Stomach smooth muscle (tissue), 2 donors: ENCODE data around the gene CCDC110.
A peak's percentile ranks its signal among the peaks of the same experiment; 100 is the strongest.

Experiments used
- H3K27ac ChIP-seq: one replicate; pipeline ENCODE4 v1.7.0; 2013; ENCODE audit warnings: mild to moderate bottlenecking, low read length, inconsistent platforms
- H3K27me3 ChIP-seq, 2 donors: one replicate each; pipeline ENCODE4 v1.7.0; 2013; ENCODE audit warnings: low read length in 2 of 2; ENCODE audit not compliant: insufficient read depth in 2 of 2, control insufficient read depth in 1 of 2
- H3K36me3 ChIP-seq, 2 donors: one replicate each; pipeline ENCODE4 v1.7.0; 2013; ENCODE audit warnings: low read length in 2 of 2; ENCODE audit not compliant: control insufficient read depth in 2 of 2, insufficient read depth in 2 of 2
- H3K4me1 ChIP-seq: one replicate; pipeline ENCODE4 v1.7.0; 2013; ENCODE audit warnings: low read length; ENCODE audit not compliant: control insufficient read depth, insufficient read depth
- H3K4me3 ChIP-seq, 2 donors: one replicate each; pipeline ENCODE4 v1.7.0; 2013; ENCODE audit warnings: low read length in 2 of 2
- H3K9ac ChIP-seq, 2 donors: one replicate each; pipeline ENCODE4 v1.7.0; 2013; ENCODE audit warnings: low read length in 2 of 2, mild to moderate bottlenecking in 1 of 2
- H3K9me3 ChIP-seq, 2 donors: one replicate each; pipeline ENCODE4 v1.7.0; 2013; ENCODE audit warnings: low read length in 2 of 2; ENCODE audit not compliant: control insufficient read depth in 2 of 2
- donor health status: healthy.
- donor health status: Pancreatic carcinoma.

The CCDC110 gene

GRCh38 chr4:185473247-185473646, 1.7 kb upstream of the CCDC110 start:
- no peaks in the 10 kb centered on the region for H3K27me3 ChIP-seq
- H3K4me1 ChIP-seq = peaks cover 4% of the 10 kb centered on the region
- H3K36me3 ChIP-seq = no peaks in the 10 kb centered on the region
- H3K9ac ChIP-seq = no peak overlapping the region
- no peak overlapping the region for H3K27ac ChIP-seq
- no peaks in the 10 kb centered on the region for H3K9me3 ChIP-seq
- H3K4me3 ChIP-seq = no peak overlapping the region

GRCh38 chr4:185472103-185472542, 590 bp upstream of the CCDC110 start:
- Histone ChIP-seq H3K4me3 (peak overlapping the region; percentile 73 to 83), H3K9me3 (no peaks in the 10 kb centered on the region), H3K27ac (no peak overlapping the region), H3K4me1 (peaks cover 4% of the 10 kb centered on the region), H3K27me3 (no peaks in the 10 kb centered on the region), H3K36me3 (no peaks in the 10 kb centered on the region), H3K9ac (peak overlapping the region; percentile 73 to 79)

GRCh38 chr4:185470501-185471195, 885 bp downstream of the CCDC110 start:
- Histone ChIP-seq H3K36me3 (no peaks in the 10 kb centered on the region), H3K27ac (peak overlapping the region; percentile 49), H3K4me1 (peaks cover 4% of the 10 kb centered on the region), H3K9me3 (no peaks in the 10 kb centered on the region), H3K9ac (peak overlapping the region; percentile 77 to 92), H3K4me3 (peak overlapping the region; percentile 96 to 97), H3K27me3 (no peaks in the 10 kb centered on the region)

GRCh38 chr4:185469580-185470154, 1.9 kb downstream of the CCDC110 start:
- peaks cover 4% of the 10 kb centered on the region for H3K4me1 ChIP-seq
- H3K4me3 ChIP-seq = no peak overlapping the region
- H3K9me3 ChIP-seq = no peaks in the 10 kb centered on the region
- no peak overlapping the region for H3K9ac ChIP-seq
- no peaks in the 10 kb centered on the region for H3K27me3 ChIP-seq
- no peaks in the 10 kb centered on the region for H3K36me3 ChIP-seq
- H3K27ac ChIP-seq = no peak overlapping the region

- no peaks in the 10 kb centered on the region for H3K27me3 ChIP-seq
- H3K4me1 ChIP-seq = peaks cover 4% of the 10 kb centered on the region
- H3K9me3 ChIP-seq = no peaks in the 10 kb centered on the region
- H3K36me3 ChIP-seq = no peaks in the 10 kb centered on the region
- no peak overlapping the region for H3K9ac ChIP-seq
- H3K27ac ChIP-seq = no peak overlapping the region
- H3K4me3 ChIP-seq = no peak overlapping the region
These were observed 2.5 kb downstream of the CCDC110 start for GRCh38 chr4:185468999-185469398.

GRCh38 chr4:185467991-185468390, 3.5 kb downstream of the CCDC110 start:
- H3K9me3 ChIP-seq = no peaks in the 10 kb centered on the region
- H3K27me3 ChIP-seq = no peaks in the 10 kb centered on the region
- H3K4me3 ChIP-seq = no peak overlapping the region
- no peak overlapping the region for H3K27ac ChIP-seq
- H3K4me1 ChIP-seq = peaks cover 4% of the 10 kb centered on the region
- H3K9ac ChIP-seq = no peak overlapping the region
- H3K36me3 ChIP-seq = no peaks in the 10 kb centered on the region

GRCh38 chr4:185467101-185467500, 4.4 kb downstream of the CCDC110 start:
- no peaks in the 10 kb centered on the region for H3K27me3 ChIP-seq
- peaks cover 4% of the 10 kb centered on the region for H3K4me1 ChIP-seq
- no peaks in the 10 kb centered on the region for H3K9me3 ChIP-seq
- H3K36me3 ChIP-seq = no peaks in the 10 kb centered on the region
- H3K4me3 ChIP-seq = no peak overlapping the region
- H3K9ac ChIP-seq = no peak overlapping the region
- no peak overlapping the region for H3K27ac ChIP-seq

GRCh38 chr4:185465707-185466106, 5.8 kb downstream of the CCDC110 start:
- Histone ChIP-seq H3K27ac (no peak overlapping the region), H3K27me3 (no peaks in the 10 kb centered on the region), H3K4me3 (no peak overlapping the region), H3K9me3 (no peaks in the 10 kb centered on the region), H3K36me3 (no peaks in the 10 kb centered on the region), H3K9ac (no peak overlapping the region), H3K4me1 (peaks cover 4% of the 10 kb centered on the region)

GRCh38 chr4:185464887-185465286, 6.6 kb downstream of the CCDC110 start:
- no peaks in the 10 kb centered on the region for H3K9me3 ChIP-seq
- no peak overlapping the region for H3K9ac ChIP-seq
- no peaks in the 10 kb centered on the region for H3K27me3 ChIP-seq
- H3K36me3 ChIP-seq = no peaks in the 10 kb centered on the region
- H3K27ac ChIP-seq = no peak overlapping the region
- no peaks in the 10 kb centered on the region for H3K4me1 ChIP-seq
- no peak overlapping the region for H3K4me3 ChIP-seq

GRCh38 chr4:185464183-185464582, 7.3 kb downstream of the CCDC110 start:
- Histone ChIP-seq H3K9ac (no peak overlapping the region), H3K36me3 (no peaks in the 10 kb centered on the region), H3K4me3 (no peak overlapping the region)

GRCh38 chr4:185463541-185463940, 8.0 kb downstream of the CCDC110 start:
- H3K4me1 ChIP-seq = no peaks in the 10 kb centered on the region
- H3K9ac ChIP-seq = no peak overlapping the region
- no peaks in the 10 kb centered on the region for H3K27me3 ChIP-seq
- H3K9me3 ChIP-seq = no peaks in the 10 kb centered on the region
- H3K36me3 ChIP-seq = no peaks in the 10 kb centered on the region
- H3K27ac ChIP-seq = no peak overlapping the region
- no peak overlapping the region for H3K4me3 ChIP-seq

More at GRCh38 chr4:185464183-185464582, 7.3 kb downstream of the CCDC110 start:
- no peak overlapping the region for H3K27ac ChIP-seq
- H3K27me3 ChIP-seq = no peaks in the 10 kb centered on the region
- no peaks in the 10 kb centered on the region for H3K4me1 ChIP-seq
- no peaks in the 10 kb centered on the region for H3K9me3 ChIP-seq
